Fibroblast of lung (primary cell): Measurements from ENCODE around the gene EPS8L1.

Source experiments
- CTCF ChIP-seq, 2 donors: IDR thresholded peaks in 1 of 2; conservative IDR thresholded peaks in 1 of 2; 1 replicate in 1 of 2; 2 replicates in 1 of 2; pipeline ENCODE4 v1.5.1; 2011 to 2012; ENCODE audit warnings: low read length in 2 of 2, control low read depth in 1 of 2, inconsistent platforms in 1 of 2, low read depth in 1 of 2, mild to moderate bottlenecking in 1 of 2
- EZH2 ChIP-seq: IDR thresholded peaks from 2 replicates; pipeline ENCODE4 v1.5.1; 2012; ENCODE audit warnings: low read length, control low read depth, mild to moderate bottlenecking; ENCODE audit errors: missing control alignments

GRCh38 chr19:55092423-55093318 lies 17.0 kb downstream of the EPS8L1 start:
- TF ChIP-seq CTCF (conservative IDR thresholded peaks at IDR 0.05 in 1 of 2, IDR thresholded peaks at IDR 0.05 in 1 of 2; ENCODE audit: low read depth in 1 of 2, low read length in 2 of 2) (no peak), EZH2 (no peak)
